Activated T-cell treated with anti-CD3 and anti-CD28 coated beads for 24 hours (primary cell): ENCODE data around the gene TRIM40.
A peak's percentile ranks its signal among the peaks of the same experiment; 100 is the strongest.
"Not testable (repeated sequence)": the region's sequence is repeated elsewhere in the genome, so short reads cannot be mapped to it uniquely, and the experiment has no call there.

Experiments used
- DNase-seq: peaks from one replicate; pipeline ENCODE4 v3.0.0-alpha.2; 2020; ENCODE audit warnings: low read depth

Gene TRIM40

DNA sequence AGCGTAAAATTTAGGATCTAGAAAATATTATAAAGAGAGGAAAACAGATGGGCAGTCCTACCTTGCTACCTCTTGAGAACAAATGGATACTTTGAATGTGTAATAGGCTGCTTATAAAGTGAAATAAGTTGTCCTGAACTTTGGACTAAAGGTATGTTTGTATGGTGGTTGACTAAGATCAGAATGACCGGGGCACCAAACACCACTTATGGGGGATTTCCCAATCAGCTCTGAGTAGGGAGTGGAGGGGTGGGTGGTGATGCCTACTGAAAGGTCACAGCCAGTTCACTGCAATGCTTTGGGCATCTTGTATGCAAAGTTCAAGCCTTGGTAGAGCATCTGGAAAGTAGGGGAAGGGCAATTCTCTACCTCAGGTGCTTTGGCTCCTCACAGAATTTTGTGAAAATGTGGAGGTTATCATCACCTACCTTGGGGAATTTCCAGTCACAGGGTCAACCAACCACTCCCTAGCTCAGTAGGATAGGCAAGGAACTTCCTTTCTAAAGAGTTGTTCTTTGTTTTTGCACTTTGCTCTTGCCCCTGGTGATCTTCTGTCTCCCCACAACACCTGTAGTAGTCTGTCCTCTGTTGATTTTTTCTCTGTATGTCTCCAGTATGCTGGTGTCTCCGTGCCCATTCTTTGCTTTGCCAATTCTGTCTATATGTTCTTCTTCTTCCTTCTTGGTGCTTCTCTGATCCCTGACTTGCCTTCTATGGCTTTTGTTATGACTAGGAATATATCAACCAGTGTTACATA lies 22.8 kb upstream of the TRIM40 start, which contains the start of gene TRIM31:
Gene TRIM31, minus strand, starts transcription at position 88 of the 757 bp plus-strand sequence. CDS start 285 bp downstream, outside the sequence.
- no peak for DNase-seq

DNA sequence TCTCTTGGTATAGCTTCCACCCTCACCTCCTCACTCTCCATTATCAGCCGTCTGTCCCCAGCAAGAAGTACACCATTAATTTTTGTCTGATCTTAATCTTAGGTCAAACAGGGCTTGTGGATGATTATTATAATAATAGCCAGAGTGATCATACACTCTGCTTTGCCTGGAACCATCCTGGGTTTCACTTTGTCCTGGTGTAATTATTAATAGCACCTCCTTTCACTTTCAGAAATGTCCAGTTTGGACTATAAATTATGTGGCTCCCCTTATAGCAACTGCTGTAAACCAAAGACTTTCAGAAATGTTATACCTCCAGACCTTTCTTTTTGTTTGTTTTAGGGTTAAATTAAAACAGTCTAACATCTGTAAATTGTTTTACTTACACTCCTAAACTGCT lies 22.1 kb upstream of the TRIM40 start:
- DNase-seq, result no peak

DNA sequence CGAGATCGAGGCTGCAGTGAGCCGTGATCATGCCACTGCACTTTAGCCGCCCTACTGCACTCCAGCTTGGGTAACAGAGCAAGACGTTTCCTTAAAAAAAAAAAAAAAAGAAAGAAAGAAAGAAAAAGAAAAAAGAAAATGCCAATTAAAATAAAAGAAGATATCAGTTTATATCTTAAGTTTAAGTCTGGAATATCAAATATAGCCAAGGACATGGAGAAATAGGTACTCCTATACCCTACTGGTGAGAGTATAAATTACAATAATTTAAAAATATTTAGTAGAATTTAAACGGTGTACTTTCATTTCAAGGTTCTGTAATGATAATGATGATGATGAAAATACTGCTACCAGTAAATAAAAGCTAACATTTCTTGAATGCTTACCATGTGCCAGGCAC lies 19.2 kb upstream of the TRIM40 start:
- no peak for DNase-seq

DNA sequence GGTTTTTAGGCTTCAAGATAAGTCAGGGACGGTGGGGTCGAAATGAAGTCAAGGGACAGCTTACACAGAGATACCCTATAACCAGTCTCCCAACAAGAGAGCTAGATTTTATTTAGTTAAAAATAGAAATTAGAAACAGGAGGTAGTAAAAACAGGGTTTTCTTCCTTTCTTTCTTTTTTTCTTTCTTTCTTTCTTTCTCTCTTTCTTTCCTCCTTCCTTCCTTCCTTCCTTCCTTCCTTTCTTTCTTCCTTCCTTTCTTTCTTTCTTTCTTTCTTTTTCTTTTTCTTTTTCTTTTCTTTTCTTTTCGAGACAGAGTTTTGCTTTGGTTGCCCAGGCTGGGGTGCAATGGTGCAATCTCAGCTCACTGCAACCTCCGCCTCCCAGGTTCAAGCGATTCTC lies 17.2 kb upstream of the TRIM40 start:
- DNase-seq, result not testable (repeated sequence)

DNA sequence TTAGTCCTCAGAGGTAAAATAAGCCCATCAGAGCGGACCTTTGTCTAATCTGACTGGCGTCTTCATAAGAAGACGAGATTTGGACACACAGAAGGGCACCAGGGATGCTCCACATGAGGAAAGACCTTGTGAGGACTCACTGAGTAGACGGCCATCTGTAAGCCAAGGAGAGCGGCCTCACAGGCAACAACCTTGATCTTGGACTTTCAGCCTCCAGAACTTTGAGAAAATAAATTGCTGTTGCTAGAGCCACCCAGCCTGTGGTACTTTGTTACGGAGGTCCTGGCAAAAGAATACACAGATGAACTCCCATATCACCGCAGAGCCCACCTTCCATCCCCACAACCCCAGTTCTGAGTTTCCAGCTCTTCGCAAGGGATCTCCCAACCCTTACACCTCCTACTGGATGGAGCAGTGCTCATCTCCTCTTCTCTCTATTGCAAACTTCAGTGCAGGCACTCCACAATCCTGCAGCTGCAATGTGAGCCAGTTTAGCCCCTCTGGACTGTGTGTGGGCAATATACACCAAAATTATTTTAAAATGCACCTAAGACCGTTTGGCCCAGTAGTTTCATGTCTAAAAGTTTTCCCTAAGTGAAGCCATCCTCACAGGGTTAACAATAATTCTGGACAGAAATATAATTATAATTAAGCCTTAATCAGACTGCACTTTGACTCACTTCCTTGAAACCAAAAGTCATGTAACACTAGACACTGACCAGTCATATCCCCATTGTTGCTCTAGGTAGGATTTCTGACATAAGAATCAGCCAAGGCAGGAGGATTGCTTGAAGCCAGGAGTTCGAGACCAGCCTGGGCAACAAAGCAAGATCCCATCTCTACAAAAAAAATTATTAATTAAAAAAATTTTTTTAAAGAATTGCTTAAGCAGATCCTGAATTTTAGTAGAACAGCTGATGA lies 14.2 kb upstream of the TRIM40 start:
- DNase-seq, result no peak

DNA sequence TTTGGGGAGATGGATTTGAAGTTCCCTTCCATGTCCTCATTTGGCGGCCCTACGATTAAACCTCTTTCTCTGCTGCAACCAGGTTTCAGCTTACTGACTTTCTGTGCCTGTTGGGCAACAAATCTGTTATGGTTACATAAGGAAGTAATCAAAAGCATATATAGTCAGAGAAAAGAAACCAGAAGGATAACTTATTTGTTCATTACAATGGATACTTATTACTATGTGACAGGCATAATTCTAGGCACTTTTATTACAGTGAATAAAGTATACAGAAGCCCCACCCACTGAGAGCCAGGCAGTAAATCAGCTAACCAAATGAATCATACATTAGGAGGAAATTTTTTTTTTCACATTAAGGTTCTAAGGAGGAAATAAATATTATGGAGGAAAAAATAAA lies 13.4 kb upstream of the TRIM40 start:
- DNase-seq, result no peak

DNA sequence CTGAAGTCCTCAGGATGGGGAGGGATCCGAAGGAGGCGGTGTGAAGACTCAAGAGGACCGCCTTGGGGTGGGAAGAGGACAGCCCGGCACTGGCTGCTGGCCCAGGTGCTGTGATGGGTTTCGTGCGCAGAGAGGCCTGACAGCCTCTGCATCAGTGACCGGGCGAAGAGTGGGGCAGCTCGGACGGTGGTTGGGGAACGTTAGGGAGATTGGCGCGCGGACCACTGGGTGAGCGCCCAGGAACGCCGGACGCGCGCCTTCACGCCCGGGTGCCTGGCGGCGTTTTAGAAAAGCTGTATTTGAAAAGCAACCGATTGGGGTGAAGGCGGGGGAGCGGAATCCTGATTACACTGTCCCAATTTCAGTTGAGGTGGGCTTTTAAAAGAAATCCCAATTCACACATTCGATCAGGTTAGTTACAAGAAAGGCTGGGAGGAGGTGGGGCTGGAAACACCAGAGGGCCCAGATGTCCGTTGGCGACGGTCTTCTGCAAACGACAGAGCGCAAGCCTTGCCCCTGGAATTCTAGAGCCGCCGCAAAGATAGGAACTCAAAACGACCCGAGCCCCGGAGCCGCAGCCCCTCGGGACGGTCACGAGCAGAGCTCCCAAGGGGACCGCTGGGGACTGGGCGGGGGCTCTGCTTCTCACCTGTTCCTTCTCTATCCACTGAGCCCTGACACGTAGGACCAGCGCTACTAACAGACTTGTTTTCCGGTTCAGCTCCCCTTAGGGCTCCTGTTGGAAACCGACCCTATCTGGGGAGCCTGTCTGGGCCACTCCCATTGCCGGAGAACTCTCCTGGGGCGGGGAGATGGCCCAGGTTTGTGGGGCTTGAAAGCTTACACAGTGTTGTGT lies 8.5 kb upstream of the TRIM40 start:
- DNase-seq, result no peak

DNA sequence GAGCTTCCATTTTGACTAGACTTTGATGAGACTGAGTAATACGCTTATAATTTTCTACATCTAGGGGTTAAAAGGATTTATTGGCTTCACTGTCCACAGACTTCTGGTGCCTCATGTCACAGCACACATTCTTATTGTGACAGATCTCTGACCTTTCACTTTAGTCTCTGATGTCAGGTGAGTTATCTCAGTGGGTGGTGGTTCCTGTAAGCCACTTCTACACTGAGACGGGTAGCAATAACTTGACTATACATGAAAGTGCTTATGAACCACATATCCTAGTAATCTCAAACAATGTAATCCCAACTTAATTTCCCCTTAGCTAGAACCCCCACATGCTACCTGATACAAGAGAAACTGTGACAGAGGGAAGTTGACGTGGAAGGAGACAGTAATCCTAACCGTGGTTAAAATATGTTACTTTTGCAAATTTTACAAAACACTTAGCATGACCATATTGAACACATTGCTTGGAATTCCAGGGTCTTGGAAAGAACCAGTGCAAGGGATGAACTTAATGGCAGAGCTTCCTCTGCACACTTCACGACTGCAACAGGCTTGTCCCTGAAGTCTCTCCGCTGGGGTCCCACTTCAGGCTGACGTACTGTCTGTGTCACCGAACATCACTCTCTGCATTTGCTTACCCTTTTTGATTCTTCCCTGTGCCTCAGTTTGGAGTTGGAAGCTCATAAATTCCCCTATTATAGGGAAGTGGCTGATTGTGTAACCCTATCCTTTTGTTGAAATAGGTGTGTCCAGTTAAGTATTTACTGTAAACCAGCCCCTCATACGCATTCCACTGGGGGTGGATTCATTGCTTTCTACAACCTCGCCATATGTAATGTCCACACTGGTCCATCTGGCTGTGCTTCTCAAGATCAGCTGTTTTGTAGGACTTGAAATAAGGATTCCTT lies 6.4 kb upstream of the TRIM40 start:
- no peak for DNase-seq

DNA sequence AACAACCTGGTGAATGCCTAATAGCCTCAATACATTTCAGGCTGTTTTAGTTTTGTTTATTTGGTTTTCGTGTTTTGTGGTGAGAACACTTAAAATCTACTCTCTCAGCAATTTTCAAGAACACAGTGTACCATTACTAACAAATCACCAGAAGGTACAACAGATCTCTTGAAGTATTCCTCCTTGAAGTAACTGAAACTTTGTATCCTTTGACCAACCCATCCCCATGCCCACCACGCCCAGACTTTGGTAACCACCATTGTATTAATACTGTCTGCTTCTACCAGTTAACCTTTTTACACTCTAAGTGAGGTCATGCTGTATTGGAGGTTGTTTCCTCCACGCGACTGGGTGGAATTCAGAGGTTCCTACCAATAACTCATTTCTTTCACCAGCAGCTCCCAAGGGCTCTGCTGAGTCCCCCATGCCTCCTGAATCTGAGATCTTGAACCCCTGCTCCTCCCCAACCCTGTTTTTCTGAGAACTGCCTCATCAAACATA lies 5.7 kb upstream of the TRIM40 start:
- DNase-seq, result no peak

DNA sequence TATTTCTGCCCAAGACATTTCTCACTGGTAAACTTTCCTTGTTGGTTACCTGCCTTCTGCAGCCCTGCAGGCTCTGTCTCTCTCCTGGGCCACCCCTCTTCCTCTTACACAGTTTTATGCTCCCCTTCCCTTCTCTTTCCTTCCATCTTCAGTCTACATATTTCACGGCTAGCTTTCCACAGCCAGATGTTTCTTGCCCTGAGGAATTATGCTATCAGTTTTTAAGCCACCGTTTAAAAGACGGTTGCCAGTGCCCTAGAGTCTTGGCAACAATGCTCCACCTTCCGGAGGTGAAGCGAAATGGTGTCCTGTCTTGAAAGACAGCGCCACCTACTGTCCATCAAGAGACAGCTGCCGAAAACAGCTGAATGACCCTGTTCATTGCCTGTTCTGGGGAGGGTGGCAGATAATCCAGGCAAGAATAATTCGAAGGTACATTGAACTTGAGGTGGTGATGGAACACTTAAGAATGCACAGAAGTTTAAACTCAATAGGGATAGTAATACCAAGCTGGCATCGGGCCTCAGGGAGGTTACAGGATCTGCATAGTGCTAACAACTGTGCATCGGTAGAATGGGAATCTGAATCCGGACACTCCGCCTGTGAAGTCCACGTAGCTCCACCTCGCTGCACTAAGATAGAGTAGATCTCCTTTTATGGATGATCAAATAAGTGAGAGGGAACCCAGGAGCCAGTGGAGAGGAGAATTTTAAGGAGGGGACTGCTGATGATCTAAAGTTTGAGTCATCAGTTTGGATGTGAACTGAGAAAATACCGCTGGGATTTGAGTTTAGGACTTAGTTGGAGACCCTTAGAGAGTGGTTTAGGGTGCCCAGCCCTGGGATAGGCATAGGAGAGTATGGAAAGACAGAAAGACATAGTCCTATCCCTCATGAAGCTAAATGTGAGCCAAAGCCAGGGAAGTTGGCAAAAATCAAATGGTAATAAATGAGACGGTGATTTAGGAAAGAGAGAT lies 4.8 kb upstream of the TRIM40 start:
- peak; percentile 64 for DNase-seq

DNA sequence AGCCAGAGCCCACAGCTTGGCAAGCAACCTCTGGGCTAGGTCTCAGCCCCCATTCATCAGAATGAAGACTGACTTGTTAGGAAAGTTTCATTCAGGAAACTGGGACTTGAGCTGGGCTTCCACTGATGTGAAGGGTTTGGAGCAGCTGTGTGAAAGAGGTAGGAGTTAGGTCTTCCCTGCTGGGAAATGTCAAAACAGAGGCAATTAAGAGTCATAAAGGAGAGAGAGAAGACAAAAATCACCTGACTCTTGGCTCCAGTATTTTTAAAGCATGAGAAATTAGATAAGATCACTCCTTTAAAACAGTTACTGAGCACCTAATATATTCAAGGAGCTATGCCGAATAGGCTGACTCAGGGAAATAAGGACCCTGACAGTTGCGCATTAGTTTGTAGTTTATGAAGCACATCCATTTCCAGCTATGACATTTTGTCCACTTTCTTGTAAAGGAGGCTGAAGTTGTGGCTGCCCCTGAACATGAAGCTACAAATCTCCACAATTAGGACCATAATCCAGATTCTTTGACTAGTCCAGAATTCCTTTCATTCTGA lies 3.9 kb upstream of the TRIM40 start:
- no peak for DNase-seq

DNA sequence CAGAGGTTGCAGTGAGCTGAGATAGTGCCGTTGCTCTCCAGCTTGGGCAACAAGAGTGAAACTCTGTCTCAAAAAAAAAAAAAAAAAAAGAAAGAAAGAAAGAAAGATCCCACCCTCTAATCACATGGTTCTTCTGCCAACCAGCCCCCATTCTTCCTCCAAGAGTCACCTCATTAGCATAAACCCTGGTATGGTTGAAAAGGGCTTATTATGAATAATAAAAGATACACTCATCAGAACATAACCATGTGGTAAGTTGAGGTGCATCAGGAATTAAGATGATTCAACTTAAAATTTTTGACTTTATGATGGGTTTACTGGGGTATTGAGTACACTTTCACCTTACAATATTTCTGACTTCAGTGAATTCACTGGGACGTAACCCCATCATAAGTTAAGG lies 793 bp upstream of the TRIM40 start:
- DNase-seq, result no peak

DNA sequence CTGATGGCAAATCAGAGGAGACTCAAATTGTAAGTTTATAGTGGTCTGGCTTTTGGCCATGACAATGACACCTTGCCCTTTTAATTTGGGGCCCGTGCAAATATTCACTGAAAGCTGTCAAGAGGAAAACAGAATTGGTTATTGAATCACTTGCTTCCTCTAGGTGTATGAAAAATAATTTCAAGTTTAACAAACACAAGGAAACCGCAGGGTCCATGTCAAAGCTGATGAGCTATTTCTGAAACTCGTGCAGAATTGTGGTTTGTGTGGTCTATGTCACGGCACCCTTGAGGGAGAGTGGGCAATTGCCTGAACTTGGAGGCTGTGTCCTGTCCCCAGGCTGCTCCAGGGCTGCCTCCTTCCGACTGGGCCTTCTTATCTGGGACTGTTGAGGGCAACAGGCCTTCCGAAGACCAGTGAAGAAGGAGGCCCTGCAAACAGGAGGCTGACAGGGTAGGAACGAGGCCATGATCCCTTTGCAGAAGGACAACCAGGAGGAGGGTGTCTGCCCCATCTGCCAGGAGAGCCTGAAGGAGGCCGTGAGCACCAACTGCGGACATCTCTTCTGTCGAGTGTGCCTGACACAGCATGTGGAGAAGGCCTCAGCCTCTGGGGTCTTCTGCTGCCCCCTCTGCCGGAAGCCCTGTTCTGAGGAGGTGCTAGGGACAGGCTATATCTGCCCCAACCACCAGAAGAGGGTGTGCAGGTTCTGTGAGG lies 788 bp downstream of the TRIM40 start:
- DNase-seq, result no peak

DNA sequence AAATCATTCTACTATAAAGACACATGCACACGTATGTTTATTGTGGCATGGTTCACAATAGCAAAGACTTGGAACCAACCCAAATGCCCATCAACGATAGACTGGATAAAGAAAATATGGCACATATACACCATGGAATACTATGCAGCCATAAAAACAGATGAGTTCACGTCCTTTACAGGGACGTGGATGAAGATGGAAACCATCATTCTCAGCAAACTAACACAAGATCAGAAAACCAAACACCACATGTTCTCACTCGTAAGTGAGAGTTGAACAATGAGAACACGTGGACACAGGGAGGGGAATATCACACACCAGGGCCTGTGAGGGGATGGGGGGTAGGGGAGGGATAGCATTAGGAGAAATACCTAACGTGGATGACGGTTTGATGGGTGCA lies 4.3 kb downstream of the TRIM40 start:
- DNase-seq, result not testable (repeated sequence)

DNA sequence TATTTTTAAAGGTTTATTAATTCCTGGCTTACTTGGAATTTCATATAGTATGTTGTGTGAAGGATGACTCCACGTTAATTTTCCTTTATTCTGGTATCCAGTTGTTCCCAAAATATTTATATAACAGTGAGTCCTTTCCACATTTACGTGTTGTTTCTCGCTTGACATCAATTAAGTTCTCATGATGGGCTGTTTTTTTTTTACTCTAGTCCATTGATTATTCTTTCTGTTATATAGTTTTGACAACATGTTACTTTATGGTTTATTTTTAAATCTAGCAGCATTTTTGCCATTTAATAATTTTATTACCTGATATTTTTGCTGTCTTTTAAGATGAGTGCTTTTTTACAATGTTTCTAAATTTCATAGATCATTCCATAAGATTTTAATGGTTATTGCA lies 6.7 kb downstream of the TRIM40 start:
- no peak for DNase-seq

DNA sequence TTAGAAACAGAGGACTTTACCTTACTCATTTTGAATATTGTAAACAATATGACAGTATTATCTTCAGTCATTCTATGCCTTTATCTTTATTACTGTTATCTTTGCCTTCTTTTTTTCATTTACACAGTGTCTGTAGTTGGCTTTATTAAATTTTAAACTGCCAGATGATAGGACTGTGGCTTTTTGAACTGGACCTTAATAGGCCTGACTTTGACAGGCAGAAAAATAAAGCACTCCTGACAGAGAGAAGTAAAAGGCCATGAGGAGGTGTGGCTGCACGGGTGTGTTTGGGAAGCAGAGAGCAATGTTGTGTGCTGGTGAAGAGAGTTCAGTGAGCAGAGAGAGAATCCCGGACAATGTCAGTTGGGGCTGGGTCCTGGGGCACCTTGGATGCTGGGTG lies 7.8 kb downstream of the TRIM40 start:
- DNase-seq, result no peak

DNA sequence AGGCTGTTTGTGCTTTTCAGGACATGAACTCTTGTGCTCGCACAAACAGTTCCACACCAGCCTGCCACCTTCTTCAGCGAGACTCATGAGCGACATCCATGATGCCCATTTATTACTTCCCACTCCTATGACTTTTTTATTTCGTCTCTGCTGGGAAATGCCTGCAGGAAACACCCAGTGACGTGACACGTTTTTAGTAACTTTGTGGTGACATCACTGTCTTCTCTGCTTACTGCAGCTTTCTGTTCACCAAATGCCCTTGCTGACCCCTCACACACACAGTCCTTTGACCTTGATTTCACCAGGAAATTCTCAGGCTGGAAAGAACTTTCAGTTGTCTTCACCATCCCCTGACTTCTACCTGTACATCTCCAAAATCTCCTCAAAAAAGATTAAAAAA lies 8.9 kb downstream of the TRIM40 start:
- no peak for DNase-seq

DNA sequence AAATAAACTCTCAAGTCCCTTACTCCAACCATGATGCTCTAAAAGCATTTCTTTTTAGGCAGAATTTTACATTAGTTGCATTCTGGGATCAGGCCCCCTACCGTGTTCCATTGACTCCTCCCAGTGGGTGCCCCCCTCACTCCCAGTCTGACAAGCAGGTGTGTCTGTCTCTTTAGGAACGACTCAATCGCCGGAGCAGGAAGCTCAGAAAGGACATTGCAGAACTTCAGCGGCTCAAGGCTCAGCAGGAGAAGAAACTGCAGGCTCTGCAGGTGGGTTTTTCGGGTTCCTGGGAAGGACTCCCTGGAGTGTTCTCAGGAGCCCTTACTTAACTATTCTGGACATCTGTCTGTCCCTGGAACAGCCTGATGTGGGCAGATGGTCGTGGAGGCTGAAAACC lies 9.9 kb downstream of the TRIM40 start:
- DNase-seq, result no peak

DNA sequence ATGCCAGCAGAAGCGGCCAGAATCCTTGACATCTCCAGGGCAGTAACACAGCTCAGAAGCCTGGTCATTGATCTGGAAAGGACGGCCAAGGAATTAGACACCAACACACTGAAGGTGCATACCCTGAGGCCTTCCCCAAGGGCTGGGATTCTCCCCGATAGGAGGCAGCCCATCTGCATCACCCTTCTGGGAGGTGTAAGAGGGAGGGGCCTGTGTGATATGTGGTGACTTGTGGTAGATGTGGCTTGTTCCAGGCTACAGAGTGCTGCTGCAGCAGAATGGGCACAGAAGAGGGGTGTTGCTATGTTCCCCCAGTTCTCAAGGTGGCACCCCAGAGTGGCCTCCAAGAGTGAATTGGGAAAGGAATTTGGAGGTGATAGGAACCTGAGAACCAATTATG lies 11.2 kb downstream of the TRIM40 start:
- DNase-seq, result no peak
